GM18499 (cell line): ENCODE results near the gene GDPGP1.
"Not testable (repeated sequence)": the region's sequence is repeated elsewhere in the genome, so short reads cannot be mapped to it uniquely, and the experiment has no call there.

Experiments used
- ATAC-seq: cut with Tn5 transposase; IDR thresholded peaks from one replicate; pipeline ENCODE4 v1.9.1; 2021; ENCODE audit warnings: moderate number of reproducible peaks; ENCODE audit not compliant: insufficient read depth, unreplicated experiment

GDPGP1 gene, protein sequence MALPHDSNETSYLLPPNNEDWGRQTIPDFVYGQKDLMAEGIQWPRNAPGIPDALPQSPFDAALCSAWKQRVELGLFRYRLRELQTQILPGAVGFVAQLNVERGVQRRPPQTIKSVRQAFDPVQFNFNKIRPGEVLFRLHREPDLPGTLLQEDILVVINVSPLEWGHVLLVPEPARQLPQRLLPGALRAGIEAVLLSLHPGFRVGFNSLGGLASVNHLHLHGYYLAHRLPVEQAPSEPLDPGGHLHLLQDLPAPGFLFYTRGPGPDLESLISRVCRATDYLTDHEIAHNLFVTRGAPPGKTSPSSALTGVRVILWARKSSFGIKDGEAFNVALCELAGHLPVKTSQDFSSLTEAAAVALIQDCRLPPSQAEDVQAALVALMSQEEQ

DNA sequence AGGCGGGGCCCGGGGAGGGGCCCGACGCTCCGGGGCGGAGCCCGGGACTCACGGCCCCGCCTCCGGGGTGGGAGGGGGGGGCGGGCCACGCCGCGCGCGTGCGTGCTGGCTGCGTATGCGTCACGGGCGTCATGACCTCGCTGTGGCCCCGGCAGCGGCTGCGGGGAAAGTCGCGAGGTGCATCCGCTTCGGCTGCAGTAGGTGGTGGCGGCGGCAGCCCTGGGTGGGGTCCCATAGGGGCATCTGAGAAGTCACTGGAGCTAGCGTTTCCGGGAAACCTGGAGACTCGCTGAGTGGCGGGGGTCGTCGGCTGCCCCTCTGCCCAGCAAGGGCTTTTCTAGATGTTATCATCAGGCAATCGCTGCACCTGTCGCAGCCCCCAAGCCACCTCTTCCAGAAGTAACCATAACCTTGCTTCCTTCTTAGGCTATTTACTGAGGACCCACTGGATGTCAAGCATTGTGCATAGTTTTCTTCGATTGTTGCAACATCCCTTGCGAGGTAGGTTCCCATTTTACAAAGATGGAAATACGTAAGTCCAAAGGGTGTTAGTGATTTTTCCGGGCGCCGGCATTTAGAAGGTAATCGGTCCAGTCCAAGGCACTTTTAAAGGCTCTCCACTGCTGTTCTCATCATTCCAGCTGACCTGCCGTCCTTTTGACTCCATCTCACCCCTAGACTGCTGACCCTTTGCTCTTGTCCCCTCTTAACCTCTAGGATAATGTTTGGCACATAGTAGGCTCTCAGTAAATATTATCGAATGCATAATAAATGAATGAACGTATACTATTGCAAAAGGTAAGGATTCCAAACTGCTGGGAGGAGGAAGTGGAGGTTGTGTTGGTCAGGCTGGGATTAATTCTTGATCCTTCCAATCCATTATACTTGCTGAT, at the start of gene GDPGP1:
TSS of gene GDPGP1 (plus strand) at position 114 of the 893 bp plus-strand sequence. CDS start 6,700 bp downstream, outside the sequence.
- peak; percentile 34 for ATAC-seq

DNA sequence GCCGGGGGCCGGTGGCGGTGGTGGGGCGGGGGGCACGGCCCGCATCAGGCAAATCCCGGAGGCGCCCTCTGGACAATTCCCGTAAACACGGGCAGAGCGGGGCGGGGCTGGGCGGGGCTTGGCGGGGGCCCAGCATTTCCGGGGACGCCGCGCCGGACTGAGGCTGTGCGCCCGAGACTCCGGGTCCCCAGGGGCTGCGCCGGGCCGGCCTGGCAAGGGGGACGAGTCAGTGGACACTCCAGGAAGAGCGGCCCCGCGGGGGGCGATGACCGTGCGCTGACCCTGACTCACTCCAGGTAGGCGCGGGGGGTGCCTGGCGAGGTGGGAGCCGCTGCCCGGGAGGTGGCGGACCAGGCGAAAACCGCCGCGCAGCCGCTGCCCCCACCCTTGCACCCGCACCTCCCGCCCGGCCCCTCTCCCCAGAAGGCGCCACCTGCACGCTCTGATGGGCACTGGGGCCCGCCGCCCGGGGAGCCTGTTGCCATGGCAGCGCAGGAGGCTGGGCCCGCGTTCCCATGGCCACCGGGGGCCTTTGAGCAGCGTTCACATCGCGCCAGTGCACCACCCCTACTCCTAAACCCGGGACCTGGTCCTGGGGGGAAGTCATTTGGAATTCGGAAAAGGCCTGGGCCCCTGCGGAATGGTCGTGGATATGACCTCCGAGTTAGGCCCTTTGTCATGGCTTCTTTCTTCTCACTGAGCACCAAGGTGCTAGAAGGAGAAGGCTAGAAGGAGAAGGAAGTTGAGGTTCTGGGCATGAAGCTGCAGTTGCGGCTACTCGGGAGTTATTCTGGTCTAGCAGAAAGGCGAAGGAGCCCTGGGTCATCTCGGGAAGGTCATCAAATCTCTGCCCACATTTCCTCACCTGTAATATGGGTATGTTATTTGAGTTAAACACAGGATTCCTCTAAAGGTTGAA, 49.0 kb upstream of the GDPGP1 start:
- no peak for ATAC-seq

DNA sequence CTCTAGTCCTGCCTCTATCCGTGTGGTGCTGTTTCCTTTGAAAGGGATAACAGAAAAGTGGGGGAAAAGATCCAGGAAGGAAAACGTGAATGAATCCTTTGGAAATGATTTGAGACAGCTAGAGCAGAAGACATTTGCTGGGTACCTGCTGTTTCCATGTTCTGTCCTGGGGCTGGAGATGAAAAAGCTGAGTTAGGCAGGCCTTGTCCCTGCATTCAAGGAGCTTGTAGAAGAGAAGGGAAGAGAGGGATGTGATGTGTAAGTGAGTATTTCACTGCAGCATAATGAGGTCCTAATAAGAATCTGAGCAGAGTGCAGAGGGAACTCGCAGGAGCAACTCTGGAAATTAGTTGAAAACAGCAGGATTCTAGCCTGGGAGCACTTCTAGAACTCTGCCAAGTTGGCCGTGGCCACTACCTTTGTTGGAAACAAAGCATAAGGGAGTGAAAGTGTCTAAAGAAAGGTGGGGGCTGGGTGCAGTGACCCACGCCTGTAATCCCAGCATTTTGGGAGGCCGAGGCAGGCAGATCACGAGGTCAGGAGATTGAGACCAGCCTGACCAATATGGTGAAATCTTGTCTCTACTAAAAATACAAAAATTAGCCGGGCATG, 46.6 kb upstream of the GDPGP1 start:
- no peak for ATAC-seq

DNA sequence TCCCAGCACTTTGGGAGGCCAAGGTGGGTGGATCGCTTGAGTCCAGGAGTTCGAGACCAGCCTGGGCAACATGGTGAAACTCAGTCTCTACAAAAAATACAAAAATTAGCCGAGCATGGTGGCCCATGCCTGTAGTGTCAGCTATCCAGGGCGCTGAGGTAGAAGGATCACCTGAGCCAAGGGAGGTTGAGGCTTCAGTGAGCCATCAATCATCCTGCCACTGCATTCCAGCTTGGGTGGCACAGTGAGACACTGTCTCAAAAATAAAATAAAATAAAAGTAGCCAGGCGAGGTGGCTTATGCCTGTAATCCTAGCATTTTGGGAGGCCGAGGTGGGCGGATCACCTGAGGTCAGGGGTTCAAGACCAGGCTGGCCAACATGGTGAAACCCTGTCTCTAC, 45.9 kb upstream of the GDPGP1 start:
- ATAC-seq = not testable (repeated sequence)

DNA sequence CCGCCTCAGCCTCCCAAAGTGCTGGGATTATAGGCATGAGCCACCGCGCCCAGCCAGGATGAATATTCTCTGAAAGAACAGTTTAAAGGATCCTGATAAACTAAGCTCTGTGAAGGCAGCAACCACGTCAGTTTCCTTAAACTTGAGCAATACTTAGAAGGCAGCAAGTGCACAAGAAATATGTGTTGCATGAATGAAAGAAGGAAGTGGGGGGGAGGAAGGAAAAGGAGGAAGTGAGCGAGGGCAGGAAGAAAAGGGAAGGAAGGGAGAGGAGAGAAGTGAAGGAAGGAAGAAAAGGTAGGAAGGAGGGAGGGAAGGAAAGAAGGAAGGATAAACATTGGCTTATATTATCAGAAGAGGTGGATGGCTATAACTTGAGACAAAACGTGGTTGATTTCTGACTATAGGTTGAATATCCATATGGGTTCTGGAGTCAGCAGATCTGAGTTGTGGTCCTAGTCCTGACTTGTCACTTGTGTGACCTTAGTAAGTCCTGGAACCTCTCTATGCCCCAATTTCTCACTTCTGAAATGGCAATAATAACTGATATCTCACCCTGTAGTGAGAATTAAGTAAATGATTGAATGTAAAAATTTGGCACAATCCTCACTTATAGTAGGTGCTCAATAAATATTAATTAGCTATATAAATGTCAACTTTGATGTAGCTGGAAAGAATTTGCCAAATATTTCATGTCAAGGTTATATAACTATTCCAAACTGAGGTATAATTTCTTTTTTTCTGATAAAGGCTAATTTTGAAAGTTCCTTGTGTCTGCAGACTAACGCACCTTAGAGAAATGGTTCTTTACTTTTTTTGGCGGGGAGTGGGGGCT, 44.9 kb upstream of the GDPGP1 start:
- ATAC-seq = no peak

DNA sequence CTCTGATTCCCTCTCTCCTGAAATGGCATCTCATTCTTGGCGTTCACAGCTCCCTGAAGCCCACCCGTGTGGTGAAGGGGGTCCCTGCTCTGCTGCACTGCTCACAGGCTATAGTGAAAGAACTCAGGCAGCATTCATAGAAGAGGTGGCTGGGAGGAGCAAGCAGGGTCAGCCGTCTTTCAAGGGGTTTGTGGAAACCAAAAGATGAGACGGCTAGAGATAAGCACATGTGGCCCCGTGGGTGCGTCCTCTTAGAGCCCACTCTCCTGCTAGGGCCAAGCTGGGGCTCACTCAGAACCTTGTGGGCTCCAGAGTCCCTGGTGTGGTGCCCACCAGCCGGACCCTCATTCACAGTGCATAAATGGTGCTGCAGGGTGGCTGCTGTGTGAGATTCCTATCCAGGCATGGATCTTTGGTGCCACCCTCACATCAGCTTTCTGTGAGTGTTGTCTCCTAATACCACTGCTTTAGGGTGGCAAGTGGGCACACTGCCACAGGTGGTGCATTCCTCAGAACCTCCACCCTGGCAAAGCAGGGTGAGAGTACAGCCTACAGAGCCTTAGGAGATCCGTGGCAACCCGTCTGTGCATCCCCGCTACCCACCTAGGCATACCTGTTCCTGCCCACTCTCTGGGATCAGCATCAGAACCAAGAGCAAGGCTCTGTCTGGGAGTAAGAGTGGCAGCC, 44.1 kb upstream of the GDPGP1 start:
- no peak for ATAC-seq

DNA sequence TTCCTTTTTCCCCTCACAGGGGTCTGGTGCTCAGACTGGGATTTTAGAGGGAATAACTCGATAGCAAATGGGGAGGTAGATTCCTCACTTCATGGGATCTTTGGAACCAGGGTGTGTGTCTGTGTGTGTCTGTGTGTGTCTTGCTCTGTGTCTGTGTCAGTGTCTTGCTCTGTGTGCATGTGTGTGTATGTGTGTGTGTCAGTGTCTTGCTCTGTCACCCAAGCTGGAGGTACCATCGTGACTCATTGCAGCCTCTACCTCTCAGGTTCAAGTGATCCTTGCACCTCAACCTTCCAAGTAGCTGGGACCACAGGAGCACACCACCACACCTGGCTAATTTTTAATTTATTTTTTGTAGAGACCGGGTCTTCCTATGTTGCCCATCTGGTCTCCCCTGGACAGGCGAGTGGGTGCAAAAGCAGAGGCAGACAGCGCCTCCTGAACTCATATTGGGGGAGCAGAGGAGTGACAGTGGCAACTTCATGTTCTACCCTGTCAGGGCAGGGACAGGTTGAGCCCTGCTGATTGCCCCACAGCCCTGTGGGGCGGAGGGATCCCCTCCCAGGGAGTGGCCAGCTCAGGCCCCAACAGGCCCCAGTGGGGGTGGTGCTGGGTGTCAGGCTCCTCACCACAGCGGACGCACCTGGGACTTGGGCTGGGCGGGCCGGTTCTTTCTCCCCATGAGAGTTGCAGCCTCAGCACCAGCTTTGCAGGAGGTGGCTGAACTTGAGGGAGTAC, 43.2 kb upstream of the GDPGP1 start:
- no peak for ATAC-seq

DNA sequence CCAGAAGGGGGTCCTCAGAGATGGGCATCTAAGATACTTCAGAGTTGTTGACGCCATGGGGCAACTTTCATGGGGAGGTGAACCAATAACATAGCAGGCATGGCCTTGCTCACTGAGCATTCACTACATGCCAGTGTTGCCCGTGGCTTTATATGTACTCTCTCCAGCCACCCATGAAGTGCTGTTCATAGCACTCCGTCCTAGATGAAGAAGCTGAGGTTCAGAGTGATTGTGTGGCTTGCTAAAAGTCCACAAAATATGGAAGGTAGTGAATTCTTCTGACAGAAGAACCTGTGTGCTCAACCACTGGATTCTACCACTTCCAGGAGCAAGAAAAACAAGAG, 42.7 kb upstream of the GDPGP1 start:
- no peak for ATAC-seq

DNA sequence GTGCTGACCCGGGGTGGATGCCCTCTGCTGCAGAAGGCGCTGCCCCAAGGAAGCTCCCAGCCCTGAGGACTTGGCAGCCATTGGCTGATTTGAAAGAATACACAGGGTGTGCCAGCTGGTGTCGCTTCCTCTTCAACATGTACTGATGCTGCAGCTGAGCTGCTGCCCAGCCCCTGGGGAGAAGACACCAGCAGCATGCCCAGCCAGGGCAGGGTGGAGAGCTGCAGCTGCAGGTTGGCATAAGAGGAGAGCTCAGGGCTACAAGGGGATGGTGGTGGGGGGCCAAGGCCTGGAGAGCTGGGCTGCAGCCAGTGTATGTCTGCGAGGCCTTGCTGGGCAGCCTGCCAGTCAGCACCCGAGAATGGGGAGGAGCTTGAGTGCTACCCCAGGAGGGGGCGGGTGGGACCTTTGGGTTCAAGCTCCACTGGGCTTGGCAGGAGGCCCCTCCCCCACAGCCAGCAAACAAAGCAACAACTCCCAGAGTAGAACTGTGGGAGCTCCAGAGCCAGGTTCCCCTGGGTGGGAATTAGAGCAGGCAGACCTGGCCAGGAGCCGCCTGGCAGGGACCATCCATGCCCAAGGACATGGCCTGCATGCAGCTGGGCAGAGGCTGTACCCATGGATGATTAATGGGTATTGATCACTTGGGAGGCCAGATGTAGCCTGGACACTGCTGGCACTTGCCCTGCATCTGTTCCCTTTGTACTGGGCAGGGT, 42.1 kb upstream of the GDPGP1 start:
- no peak for ATAC-seq

DNA sequence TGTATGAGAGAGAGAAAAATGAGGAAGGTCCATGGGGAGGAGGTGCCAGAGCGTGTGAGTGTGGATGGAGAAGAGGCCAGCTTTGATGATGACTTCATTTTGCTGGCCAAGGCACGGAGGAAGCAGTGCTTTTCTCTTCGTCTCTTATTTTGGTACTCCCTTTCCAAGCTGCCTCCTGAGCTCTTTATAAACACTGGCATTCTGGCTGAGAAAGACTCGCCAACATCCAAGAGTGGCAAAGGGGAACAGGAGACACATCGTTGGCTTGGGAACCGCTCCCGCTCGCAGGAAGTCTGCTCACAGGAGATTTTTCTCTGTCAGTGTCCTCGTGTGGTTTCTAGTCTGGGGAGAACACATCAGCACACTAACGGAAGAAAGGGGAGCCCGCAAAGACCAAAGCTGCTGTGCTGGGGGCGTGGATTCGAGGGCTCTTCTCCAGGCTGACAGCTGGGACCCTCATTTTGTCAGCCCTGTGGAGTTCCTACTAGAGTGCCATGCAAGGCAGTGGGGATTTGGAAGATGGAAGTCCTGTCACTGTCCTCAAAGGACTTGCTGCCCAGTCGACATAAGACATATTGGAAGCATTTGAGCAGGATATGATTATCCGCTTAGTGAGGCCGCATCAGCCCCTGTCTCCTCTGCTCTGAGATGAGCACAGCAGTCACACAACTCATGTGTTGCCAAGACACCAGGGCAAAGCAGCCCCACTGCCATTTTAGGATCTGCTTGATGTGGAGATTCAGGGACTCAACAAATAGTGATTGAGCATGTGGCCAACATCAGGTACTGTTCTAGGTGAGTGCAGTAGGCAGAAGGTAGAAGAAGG, 40.8 kb upstream of the GDPGP1 start:
- no peak for ATAC-seq

DNA sequence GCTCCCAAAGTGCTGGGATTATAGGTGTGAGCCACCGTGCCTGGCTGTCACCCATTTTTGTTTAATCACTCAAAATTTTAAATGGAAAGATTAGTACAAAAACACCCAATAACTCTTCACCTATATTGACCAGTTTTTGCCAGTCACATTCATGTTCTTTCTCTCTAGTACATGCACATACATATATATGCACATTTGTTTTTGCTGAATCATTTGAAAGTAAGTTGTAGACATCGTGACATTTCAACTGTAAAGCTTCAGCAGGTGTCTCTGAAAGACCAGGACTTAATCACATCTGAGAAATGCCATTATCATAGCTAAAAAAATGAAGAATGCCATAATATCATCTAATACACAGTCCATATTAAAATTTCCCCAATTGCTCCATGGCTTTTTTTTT, 39.4 kb upstream of the GDPGP1 start:
- ATAC-seq = no peak

DNA sequence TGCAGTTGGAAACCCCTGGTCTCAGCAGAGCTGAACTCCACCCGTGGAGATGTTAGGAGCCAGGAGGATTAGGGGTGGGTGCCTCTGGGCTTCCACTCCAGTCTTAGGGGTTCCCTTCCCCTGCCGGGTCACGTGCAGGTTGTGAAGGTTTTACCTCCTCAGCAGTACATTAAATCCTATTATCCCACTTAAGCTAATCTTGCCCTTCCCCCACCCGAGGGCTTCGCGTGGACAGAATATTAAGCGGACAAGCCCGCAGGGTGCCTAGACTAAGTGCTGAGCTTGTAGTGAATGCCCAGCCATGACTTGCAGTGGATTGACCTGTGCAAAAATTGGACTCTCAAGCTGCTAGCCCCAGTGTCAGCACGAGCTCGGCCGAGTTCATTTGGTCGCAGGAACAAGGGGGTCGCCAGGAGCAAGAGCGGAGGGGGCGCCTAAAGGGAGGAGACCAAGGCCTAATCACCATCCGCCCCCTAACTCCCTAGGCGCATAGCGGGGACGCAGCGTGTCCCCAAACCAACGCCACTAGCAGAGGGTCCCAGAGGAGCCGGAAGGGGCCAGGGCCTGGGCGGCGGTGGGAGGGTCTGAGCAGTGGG, 33.4 kb upstream of the GDPGP1 start:
- no peak for ATAC-seq

DNA sequence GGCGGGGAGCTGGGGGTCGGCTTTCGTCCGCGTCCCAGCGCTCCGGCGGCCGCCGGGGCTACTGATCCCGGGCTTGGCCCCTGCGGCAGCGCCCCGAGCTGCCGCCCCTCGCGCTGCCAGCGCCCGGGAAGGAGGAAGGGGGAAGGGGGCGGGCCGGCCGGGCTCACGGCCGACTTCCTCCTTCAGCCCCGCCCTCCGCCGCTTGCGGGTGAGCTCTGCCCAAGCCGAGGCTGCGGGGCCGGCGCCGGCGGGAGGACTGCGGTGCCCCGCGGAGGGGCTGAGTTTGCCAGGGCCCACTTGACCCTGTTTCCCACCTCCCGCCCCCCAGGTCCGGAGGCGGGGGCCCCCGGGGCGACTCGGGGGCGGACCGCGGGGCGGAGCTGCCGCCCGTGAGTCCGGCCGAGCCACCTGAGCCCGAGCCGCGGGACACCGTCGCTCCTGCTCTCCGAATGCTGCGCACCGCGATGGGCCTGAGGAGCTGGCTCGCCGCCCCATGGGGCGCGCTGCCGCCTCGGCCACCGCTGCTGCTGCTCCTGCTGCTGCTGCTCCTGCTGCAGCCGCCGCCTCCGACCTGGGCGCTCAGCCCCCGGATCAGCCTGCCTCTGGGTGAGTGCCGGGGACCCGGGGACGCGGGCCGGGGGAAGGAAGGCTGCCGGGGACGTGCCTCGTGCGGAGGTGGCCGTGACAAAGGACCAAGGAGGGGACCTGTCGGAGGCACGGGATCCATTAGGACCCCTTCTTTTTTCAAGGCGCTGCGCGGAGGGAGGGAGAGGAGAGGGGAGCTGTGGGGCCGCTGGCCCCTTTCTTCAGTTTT, 32.7 kb upstream of the GDPGP1 start, which contains the start of gene SEMA4B:
TSS of gene SEMA4B (plus strand) at position 201 of the 814 bp plus-strand sequence. CDS start at position 450, 249 bp downstream.
- ATAC-seq = peak; percentile 43

DNA sequence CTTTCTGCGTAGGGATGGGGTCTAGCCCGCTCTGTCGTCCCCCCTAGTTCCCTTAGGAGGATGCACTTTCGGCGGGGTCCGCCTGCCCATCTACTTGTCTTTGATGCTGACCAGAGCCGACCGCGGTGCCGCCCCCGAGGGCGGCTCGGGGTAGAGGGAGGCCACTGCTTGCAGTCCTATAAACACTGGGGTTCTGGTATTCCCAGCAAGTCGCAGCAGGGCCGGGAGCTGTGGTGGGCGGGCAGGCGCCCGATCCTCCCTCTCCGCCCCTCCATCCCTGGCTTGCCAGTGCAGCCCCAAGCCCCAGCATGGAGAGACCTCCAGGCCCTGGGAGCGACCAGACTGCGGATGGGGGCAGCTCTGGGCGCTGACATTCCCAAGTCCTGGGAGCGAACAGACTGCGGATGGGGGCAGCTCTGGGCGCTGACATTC, 32.0 kb upstream of the GDPGP1 start:
- ATAC-seq = no peak

DNA sequence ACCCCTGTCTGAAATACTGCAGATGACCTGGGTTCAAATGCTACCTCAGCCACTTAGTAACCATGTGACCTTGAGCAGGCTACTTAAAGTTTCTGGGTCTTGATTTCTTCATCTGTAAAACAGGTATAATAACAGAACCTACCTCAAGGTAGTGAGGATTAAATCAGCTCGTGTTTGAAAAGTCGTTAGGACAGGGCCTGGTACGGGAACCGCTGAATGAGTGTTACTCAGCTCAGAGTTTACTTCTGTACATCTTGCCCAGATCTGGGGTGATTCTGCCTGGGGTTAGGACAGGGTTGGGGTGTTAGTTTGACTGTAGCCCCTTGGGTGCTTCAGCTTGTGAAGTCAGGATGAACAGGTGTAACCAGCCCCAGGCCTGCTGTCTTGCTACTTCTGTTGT, 31.1 kb upstream of the GDPGP1 start:
- no peak for ATAC-seq
